Neural cell (in vitro differentiated cells): ENCODE measurements around the gene ATP2C2. TPM values are rescaled to one million over a fixed set of nuclear protein-coding genes. Genes with fewer than 3 reads are reported as not detected.

Experiments used
- polyA plus RNA-seq: library from polyadenylated mRNA; depleted of rRNA; stranded (reverse); fragments of >200 nt; gene quantifications from 2 replicates; pipeline ENCODE4 v1.2.3, GENCODE V29; 2014

Gene ATP2C2
- polyA plus RNA-seq, 1 donor from 2014 or later = not detected

Other genes starting within 250 kb of the ATP2C2 start
- 211 and 217 TPM in 2 replicates for gene HSDL1, start 223.4 kb upstream of the ATP2C2 start, polyA plus RNA-seq
- 0.71 TPM in 1 of 2 replicates, not detected in the other for gene DNAAF1, start 223.2 kb upstream of the ATP2C2 start, polyA plus RNA-seq
- 25.5 and 43.3 TPM in 2 replicates for gene TAF1C, start 181.5 kb upstream of the ATP2C2 start, polyA plus RNA-seq
- not detected in 2 replicates for gene ADAD2, start 177.4 kb upstream of the ATP2C2 start, polyA plus RNA-seq
- not detected in 2 replicates for gene KCNG4, start 128.5 kb upstream of the ATP2C2 start, polyA plus RNA-seq
- not detected in 2 replicates for gene WFDC1, start 73.7 kb upstream of the ATP2C2 start, polyA plus RNA-seq
- gene MEAK7, start 136.1 kb downstream of the ATP2C2 start, polyA plus RNA-seq = 12.4 and 22.1 TPM in 2 replicates
- gene COTL1, start 249.5 kb downstream of the ATP2C2 start, polyA plus RNA-seq = 86.6 and 91.2 TPM in 2 replicates